ENCODE results near the gene ARL16.

Gene ARL16

GRCh38 chr17:81683584-81684441 lies at the start of gene ARL16, which contains the start of gene HGS:
Gene ARL16, minus strand, starts transcription at chr17:81683797. Its CDS starts 44 bp downstream, at chr17:81683753.
Gene HGS, plus strand, starts transcription at chr17:81684011. Its CDS starts 56 bp downstream, at chr17:81684067.
- DNase-seq (ENCODE audit: low read depth), result peak; percentile 96

DNA sequence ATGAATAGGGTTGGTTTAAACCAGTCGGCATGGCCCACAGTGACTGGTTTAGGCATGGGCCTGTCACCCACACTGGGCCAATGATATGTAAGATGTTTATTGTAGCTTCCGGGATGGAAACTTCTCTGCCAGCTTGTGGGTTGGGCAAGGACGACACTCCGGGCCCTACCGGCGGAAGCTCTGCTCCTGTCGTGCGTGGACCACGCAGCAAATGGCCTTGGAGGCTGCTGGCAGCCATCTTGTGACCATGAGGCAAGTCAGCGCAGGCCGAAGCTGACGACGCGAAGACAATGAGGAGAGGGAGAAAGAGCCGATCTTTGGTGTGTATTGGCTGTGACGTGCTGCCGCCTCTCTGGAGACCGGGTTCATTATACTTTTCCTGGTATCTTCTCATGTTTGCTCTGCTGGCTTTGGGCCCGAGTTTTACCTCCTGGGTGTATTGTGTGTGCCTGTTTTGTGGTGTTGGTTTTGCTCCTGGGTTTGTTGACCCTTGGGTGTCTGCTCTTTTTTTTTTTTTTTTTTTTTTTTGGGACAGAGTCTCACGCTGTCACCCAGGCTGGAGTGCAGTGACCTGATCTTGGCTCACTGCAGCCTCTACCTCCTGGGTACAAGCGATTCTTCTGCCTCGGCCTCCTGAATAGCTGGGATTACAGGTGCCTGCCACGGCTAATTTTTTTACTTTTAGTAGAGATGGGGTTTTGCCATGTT lies 43.9 kb upstream of the ARL16 start:
- no peak for DNase-seq (ENCODE audit: low read depth)

DNA sequence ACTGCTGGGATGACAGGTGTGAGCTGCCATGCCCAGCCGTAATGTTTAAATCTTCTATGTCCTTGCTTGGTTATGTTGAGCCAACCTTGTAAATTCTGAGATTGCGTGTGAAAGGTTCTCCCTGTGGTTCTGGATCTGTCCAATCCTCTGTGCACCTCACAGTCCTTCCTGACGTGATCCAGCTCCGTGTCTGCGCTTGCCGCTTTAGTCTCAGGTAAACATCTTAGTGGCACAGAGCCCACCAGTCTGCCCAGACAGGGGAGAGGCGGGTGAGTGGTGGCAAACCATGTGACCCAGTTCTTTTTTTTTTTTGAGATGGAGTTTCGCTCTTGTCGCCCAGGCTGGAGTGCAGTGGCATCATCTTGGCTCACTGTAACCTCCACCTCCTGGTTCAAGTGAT lies 42.4 kb upstream of the ARL16 start:
- DNase-seq (ENCODE audit: low read depth), result no peak

GRCh38 chr17:81725439-81725838 lies 41.8 kb upstream of the ARL16 start:
- DNase-seq (ENCODE audit: low read depth), result no peak

GRCh38 chr17:81723651-81724209 lies 40.1 kb upstream of the ARL16 start:
- no peak for DNase-seq (ENCODE audit: low read depth)

GRCh38 chr17:81722184-81723120 lies 38.9 kb upstream of the ARL16 start:
- no peak for DNase-seq (ENCODE audit: low read depth)

DNA sequence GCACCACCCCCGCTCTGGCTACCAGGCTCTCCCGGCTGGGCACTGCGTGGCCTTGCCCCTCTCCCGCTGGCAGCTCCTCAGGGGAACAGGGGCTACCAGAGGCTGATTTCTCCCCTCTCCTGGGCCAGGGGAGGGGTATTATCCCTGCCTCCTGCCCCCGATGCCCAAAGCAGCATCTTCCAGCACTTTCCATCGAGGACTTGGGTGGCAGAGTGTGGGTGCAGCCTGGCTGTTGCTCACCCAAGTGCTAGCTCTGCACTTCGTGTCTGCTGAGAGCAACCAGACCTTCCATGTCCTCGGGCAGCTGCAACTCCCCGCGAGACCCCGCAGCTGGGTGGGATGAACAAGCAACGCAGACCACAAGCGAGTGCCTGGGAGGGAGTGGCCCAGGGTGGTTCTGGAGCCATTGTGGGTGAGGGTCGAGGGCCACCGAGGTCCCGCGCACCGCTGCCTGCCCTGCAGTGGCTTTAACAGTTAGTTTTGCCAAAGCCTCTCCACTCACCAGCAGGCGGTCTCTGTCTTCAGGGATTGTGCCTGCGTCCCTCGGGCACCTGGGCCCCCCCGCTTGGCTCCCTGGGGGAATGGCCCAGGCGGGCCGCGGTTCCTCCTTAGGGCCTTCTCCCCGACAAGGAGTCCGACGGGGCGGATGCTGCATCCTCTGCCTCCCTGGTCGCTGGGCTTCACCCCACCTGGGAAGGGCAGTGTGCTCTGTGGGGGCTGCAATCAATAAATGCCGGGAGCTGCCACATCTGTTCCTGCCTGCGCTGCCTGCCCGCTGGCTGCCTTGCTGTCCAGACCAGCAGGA lies 36.9 kb upstream of the ARL16 start:
- DNase-seq (ENCODE audit: low read depth), result no peak

DNA sequence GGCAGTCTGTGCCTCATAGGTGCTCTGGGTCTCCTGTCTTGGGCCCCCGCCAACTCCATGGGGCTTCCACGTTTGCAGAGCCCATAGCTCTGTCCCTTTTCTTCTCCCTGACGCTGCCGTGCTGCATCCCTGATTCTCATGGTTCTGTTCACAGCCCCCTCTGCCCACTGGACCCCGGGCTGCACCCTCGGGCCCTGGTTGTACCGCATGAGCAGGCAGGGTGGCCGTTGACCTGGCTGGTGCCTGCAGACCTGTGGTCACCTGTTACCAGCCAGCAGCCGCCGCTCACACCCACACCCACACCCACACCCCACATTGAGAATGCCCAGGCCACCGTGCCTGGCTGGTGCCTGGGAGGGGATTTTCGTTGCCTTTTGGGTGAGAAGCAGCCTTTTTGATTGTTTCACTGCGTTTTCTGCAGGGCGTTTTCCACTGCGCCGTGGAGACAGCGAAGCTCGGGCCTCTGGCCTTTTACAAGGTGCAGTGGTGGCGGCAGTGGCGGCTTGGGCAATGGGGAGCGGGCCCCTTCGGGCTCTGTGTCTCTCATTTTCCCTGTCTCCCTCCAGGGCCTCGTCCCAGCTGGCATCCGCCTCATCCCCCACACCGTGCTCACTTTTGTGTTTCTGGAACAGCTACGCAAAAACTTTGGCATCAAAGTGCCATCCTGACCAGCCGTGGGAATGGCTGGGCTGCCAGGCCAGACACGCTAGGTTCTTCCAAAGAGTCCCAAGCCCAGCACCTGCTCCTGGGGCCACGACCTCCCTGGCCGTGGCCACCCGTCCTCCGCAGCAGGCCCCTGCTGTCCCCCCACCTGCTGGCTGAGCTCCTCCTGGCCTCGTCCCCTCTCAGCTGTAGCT lies 36.0 kb upstream of the ARL16 start:
- DNase-seq (ENCODE audit: low read depth), result no peak

DNA sequence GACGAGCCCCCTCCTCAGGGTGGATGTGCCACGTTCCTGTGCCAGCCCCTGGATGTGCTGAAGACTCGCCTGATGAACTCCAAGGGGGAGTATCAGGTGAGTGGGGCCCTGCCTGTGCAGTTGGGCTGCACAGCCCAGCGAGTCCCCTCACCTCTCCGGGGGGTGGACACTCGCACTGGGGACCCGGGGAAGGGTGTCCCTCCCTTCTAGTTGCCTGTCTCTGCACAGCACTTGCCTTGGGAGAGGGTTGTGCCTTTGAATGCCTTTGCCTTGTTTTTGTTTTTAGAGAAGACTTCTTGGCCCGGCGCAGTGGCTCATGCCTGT lies 34.1 kb upstream of the ARL16 start:
- DNase-seq (ENCODE audit: low read depth), result no peak

- DNase-seq (ENCODE audit: low read depth), result no peak
Measured at GRCh38 chr17:81717049-81717765, 33.6 kb upstream of the ARL16 start.

- DNase-seq (ENCODE audit: low read depth), result no peak
Measured at GRCh38 chr17:81716674-81716996, 33.0 kb upstream of the ARL16 start.

GRCh38 chr17:81715872-81716673 lies 32.5 kb upstream of the ARL16 start:
- no peak for DNase-seq (ENCODE audit: low read depth)

DNA sequence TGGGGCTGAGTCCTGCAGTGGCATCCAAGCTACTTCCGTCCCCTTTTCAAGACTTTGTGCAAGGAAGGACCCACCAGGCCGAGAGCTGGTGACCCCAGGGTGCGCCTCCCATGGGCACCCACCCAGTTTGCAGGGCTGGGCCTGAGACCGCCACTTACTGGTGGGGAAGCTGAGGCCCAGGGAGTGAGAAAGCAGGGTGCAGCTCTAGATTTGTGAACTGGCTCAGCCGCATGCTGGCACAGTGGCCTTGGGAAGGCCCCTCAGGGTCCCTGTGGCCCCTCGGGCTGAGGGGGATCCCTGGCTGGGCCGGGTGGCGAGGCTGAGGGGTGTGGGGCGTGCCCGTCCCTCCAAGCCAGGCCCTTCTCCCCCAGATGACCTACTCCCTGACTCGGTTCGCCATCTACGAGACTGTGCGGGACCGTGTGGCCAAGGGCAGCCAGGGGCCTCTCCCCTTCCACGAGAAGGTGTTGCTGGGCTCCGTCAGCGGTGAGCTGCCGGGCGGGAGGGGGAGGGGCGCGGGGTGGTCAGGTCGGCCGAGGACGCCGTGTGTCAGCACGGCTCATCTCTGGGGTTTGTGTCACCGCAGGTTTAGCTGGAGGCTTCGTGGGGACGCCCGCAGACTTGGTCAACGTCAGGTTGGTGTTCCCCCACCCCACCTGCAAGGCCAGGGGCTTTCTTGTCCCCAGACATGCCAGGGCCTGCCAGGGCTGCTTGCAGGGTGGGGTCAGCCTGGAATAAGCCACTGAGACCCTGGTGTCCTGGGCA lies 31.7 kb upstream of the ARL16 start:
- DNase-seq (ENCODE audit: low read depth), result no peak

DNA sequence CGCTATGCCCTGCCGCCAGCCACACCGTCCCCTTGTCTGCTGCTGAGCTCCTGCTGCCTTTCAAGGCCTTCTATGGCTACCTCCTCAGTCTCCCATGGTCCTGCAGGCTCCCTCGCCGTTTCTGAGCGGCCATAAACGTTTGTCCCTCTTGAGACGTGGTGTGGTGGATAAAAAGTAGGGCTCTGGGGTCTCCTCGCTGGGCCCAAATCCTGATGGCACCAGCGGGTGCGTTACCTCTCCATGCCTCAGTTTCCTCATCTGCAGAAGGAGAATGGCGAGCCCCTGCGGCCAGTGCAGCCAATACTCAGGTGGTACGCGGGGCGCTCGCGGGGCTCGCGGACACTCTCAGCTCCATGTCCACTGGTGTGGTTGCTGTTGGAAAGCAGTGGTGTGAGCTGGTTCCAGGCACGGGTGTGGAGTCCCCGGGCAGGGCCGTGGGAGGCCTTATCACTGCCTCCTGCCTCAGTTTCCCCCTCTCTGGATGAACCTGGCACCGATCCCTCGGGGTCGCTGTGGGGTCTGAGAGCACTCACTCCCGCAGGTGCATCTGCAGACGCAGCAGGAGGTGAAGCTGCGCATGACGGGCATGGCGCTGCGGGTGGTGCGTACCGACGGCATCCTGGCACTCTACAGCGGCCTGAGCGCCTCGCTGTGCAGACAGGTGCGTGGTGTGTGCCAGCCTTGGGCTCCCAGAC lies 31.0 kb upstream of the ARL16 start:
- no peak for DNase-seq (ENCODE audit: low read depth)

GRCh38 chr17:81713556-81714411 lies 30.2 kb upstream of the ARL16 start:
- no peak for DNase-seq (ENCODE audit: low read depth)

GRCh38 chr17:81713004-81713555 lies 29.5 kb upstream of the ARL16 start:
- no peak for DNase-seq (ENCODE audit: low read depth)
